Activated CD8-positive, alpha-beta memory T cell treated with anti-CD3 and anti-CD28 coated beads for 48 hours (primary cell): ENCODE data around the gene HAUS8.
"Not testable (repeated sequence)": the region's sequence is repeated elsewhere in the genome, so short reads cannot be mapped to it uniquely, and the experiment has no call there.

Experiments used
- DNase-seq, 3 experiments: peaks; one replicate each; pipeline ENCODE4 v3.0.0-alpha.2; 2020; ENCODE audit warnings: low read depth in 2 of 3, low spot score in 2 of 3

Gene HAUS8

GRCh38 chr19:17036640-17037039 is 38.6 kb downstream of the HAUS8 start:
- DNase-seq: no peak

GRCh38 chr19:17035842-17036424 is 39.3 kb downstream of the HAUS8 start:
- no peak for DNase-seq

- DNase-seq: no peak
These were observed 43.5 kb downstream of the HAUS8 start for GRCh38 chr19:17031741-17032140.

- DNase-seq: no peak
These were observed 47.7 kb downstream of the HAUS8 start for GRCh38 chr19:17027535-17027975.

GRCh38 chr19:17026706-17027534 is 48.3 kb downstream of the HAUS8 start, which contains the start of gene CPAMD8:
TSS of gene CPAMD8 (minus strand) at chr19:17026810. CDS start at chr19:17026642, 168 bp downstream.
- no peak for DNase-seq

GRCh38 chr19:17025991-17026658 is 49.1 kb downstream of the HAUS8 start:
- DNase-seq: no peak

GRCh38 chr19:17025361-17025760 is 49.9 kb downstream of the HAUS8 start:
- DNase-seq: no peak

- DNase-seq: not testable (repeated sequence)
These were observed 50.3 kb downstream of the HAUS8 start for GRCh38 chr19:17024941-17025340.

GRCh38 chr19:17023805-17024204 is 51.4 kb downstream of the HAUS8 start:
- DNase-seq: no peak

GRCh38 chr19:17022738-17023137 is 52.5 kb downstream of the HAUS8 start:
- DNase-seq: no peak

GRCh38 chr19:17021793-17022590 is 53.3 kb downstream of the HAUS8 start:
- DNase-seq: no peak

- no peak for DNase-seq
These were observed 53.9 kb downstream of the HAUS8 start for GRCh38 chr19:17021328-17021727.

- DNase-seq: no peak
These were observed 54.4 kb downstream of the HAUS8 start for GRCh38 chr19:17020823-17021222.

GRCh38 chr19:17020385-17020784 is 54.9 kb downstream of the HAUS8 start:
- DNase-seq: no peak

- not testable (repeated sequence) for DNase-seq
These were observed 60.9 kb downstream of the HAUS8 start for GRCh38 chr19:17014212-17014861.

- DNase-seq: no peak
These were observed 63.8 kb downstream of the HAUS8 start for GRCh38 chr19:17011485-17011884.

GRCh38 chr19:17006579-17006978 is 68.7 kb downstream of the HAUS8 start:
- no peak for DNase-seq

- no peak for DNase-seq
These were observed 70.3 kb downstream of the HAUS8 start for GRCh38 chr19:17005000-17005399.

GRCh38 chr19:17004386-17004785 is 70.9 kb downstream of the HAUS8 start:
- DNase-seq: no peak

- DNase-seq: no peak
These were observed 72.8 kb downstream of the HAUS8 start for GRCh38 chr19:17002455-17002854.
